GM12872 (cell line): ENCODE measurements around the gene KIAA0319L.

Source experiments
- TF ChIP-seq, protein P1 (sequence below): IDR thresholded peaks from 3 replicates; pipeline ENCODE4 v1.5.1; 2011; ENCODE audit warnings: low read depth, mild to moderate bottlenecking, low read length, moderate library complexity; ENCODE audit not compliant: insufficient read depth

KIAA0319L gene

DNA sequence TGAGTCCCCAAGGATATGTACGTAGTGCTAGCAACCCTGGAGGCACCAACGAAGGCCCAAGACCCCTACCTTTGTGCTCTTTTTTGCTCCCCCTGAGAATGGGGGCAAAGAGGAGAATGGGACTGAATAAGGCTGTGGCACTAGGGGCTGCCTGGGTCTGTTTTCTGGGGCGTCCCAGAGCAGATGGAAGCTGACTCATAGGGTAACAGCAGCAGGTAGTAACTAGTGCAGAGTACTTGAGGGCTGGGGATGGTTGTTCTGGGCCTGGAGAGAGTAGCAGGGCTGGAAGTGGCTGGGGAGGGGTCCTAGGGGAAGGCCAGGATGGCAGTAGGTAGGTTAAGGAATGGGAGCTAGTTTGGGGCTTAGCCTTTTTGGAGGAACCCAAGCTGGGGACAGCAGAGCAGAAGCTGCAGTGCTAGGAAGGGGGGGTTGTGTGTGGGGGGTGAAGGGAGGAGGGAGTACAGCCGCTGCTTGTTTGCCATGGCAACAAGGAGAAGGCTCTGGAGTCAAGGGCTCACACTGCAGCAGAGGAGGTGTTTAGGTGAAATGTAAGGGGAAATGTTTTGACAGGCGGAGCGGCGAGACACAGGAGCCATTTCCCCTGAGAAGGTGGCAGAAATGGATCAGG, 2.2 kb upstream of the KIAA0319L start:
- TF ChIP-seq, protein P1, sequence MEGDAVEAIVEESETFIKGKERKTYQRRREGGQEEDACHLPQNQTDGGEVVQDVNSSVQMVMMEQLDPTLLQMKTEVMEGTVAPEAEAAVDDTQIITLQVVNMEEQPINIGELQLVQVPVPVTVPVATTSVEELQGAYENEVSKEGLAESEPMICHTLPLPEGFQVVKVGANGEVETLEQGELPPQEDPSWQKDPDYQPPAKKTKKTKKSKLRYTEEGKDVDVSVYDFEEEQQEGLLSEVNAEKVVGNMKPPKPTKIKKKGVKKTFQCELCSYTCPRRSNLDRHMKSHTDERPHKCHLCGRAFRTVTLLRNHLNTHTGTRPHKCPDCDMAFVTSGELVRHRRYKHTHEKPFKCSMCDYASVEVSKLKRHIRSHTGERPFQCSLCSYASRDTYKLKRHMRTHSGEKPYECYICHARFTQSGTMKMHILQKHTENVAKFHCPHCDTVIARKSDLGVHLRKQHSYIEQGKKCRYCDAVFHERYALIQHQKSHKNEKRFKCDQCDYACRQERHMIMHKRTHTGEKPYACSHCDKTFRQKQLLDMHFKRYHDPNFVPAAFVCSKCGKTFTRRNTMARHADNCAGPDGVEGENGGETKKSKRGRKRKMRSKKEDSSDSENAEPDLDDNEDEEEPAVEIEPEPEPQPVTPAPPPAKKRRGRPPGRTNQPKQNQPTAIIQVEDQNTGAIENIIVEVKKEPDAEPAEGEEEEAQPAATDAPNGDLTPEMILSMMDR, result no peak

DNA sequence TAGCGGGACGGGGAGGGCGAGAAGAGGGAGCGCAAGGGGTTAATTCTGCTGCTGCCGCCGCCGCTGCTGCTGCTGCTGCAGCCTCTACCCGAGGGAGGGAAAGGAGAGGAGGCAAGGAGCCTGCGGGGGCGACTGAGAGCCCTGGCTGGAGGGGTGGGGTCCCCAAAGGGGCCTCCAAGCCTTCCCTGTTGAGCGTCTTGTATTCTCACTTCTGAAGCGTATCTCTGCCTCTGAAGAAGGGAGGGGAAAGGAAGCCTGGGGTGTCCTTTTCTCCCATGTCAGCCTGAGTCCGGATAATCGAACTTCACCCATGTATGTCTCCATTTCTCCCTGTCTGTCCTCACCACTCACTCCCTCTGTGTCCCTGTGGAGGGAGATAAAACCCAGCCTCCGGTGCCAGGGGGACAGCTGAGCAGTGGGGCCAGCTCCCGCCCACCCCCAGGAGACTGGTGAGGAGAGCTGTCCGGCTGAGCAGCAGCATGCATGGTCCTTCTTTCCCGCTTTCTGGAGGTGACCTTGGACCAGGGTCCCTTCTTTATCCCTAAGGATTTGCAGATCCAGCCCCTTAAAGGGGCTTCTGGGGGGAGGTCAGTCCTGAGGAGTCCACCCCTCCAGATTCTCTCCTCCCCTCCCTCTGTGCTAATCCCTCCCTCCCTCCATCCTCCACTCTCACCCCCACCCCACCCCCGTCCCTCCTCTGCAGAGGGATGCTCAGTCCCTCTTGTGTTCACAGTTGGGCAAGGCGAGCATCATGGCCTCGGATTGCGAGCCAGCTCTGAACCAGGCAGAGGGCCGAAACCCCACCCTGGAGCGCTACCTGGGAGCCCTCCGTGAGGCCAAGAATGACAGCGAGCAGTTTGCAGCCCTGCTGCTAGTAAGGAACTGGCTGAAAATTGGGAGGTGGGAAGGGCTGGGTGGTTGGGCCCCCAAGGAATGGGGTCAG, 1.4 kb upstream of the KIAA0319L start:
- TF ChIP-seq, protein P1, result no peak

DNA sequence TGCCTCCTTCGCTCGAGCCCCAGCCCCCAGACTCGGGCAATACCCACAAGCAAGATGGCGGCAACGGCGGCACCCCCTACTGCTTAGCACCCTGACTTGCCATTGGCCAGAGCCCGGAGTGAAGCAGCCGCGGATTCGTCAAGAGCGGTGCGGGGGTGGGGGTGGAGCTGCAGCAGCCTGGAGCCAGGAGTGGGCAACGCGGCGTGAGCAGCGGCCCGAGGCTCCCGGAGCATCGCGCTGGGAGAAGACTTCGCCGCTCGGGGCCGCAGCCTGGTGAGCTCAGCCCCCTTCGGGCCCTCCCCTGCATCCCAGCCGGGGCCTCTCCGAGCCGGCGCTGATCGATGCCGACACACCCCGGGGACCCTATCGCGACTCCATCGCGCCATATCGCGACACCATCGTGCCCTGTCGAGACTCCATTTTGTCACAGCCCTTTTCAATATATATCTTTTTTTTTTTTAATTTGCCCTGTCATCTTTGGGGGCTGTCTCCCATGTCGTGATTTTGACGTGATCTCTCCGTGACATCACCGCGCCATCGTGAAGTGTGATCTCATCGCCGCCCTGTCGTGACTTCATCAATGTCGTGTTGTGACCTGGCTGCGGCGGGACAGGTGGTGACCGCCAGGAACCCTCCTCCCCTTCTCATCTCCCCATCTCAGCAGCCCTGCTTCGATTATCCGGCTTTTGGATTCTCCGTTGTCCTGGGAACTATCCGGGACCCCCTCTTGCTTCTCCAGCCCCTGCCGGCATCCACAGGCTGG, 589 bp upstream of the KIAA0319L start, which contains the start of gene NCDN:
Gene NCDN, plus strand, starts transcription at position 189 of the 763 bp plus-strand sequence. Its CDS starts 392 bp downstream, at position 581.
- TF ChIP-seq, protein P1, result no peak

DNA sequence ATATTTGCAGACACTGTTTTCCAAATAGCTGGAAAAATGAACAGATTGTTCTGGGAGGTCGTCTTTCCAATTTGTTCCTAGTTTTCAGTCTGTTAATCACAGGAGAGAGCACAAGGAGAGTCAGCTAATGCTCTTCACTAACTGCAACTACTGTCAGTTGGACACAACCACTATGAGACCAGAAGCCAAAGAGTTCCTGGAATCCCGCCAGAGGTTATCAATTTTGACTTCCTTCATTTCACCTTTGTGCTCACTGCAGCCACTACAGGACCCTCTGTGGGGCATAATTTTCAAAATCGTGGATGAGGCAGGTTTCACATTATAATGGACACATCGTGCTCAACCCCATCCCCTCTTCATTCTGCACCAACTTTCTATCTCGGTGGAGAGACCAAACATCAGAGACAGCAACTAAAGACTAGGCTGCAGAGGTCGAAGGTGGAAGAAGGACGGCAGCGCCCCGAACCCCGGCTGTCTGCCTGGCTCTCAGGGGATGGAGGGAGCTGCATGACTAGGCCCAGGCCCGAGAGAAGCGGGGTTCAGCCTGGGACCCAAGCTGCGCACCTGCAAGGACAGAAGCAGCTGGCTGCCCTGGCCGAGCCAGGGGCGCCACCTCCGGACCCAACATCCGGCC, 602 bp downstream of the KIAA0319L start:
- TF ChIP-seq, protein P1, result no peak

DNA sequence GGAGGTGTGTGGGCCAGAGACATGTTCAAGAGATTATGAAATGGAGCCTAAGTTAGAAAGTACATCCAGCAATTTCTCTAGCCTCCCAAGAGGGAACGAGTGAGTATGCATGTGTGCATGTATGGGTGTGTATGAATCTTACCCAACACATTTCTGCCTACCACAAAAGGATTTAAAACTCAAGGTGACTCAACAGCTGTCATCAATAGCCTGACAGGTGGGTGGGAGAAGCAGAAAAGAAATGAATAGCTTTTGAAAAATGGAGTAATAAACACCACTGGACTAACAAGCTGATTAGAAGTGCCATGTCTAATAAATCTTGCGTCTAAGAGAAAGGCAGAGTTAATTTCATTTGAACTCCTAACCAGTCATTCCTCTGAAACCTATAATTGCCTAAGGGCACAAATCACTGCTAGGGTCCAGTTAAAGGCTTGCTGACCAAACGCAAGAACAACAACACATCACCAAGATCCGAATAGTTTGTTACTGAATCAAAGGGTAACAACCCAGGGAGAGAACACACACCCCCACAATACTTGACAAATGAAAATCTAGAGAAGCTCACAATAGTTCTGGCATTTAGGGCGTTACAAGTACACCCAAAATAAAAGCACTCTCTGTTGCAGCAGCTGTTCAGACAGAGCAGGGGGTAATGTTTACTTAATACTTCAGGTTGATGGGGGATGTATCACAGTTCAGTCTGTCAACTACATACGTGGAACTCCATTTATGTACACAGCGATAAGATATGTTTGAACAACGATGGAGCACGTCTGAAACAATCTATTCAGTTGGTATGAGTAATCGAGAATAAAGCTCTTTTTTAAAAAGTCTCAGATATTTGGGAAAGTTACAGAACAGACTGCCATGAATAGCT, 1.4 kb downstream of the KIAA0319L start:
- TF ChIP-seq, protein P1, result no peak

DNA sequence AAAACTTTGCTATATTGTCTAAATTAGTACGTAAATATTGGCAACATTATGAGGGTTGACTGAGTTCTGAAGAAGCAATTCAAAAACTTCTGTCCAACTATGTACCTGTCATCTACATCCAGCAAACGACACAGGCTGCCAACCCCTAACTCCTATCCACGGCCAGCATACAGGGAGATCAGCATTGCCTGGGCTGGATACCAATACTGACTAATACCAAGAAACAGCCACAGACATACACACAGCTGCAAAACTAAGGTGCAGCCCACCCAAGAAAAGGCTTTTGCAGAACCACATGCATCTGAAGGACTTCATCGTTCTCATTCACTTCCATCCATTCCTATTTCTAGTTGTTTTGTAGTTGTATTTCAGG, 2.0 kb downstream of the KIAA0319L start:
- TF ChIP-seq, protein P1, result no peak
